B cell (primary cell): ENCODE measurements around the gene TLL1. TPM values are rescaled to one million over a fixed set of nuclear protein-coding genes. Genes with fewer than 3 reads are reported as not detected.

ENCODE experiments used
- ATAC-seq: fragments of 200-7000 bp; cut with Tn5 transposase; one replicate; pipeline ENCODE4 v1.10.0; 2021; ENCODE audit warnings: low read depth, mild to moderate bottlenecking, moderate number of reproducible peaks, moderate library complexity
- CTCF ChIA-PET: fragments of 350-600 bp; sonication (Branson Sonifier 250); formaldehyde crosslinking; loops from one replicate; lab custom pipeline; 2021; ENCODE audit warnings: antibody characterized with exemption, inconsistent platforms; lab: Charles Lee
- POLR2A ChIA-PET: fragments of 350-600 bp; sonication (Branson Sonifier 250); formaldehyde crosslinking; loops from one replicate; lab custom pipeline; 2021; ENCODE audit warnings: antibody characterized with exemption; lab: Charles Lee
- DNase-seq: peaks from one replicate; pipeline ENCODE4 v3.0.0; 2013
- H2AFZ ChIP-seq: 2 replicates; pipeline ENCODE4 v1.6.1; 2012; ENCODE audit warnings: mild to moderate bottlenecking, low read depth, low read length; ENCODE audit not compliant: insufficient read depth, poor library complexity, severe bottlenecking
- H3K27ac ChIP-seq, 2 donors: 1 replicate in 1 of 2; 2 replicates in 1 of 2; pipeline ENCODE4 v1.5.1; 2012 to 2013; ENCODE audit warnings: low read length in 2 of 2, mild to moderate bottlenecking in 2 of 2, moderate library complexity in 1 of 2
- H3K27me3 ChIP-seq, 4 experiments: fragments of 200-600 bp in 1 of 4; sonication (generic) in 1 of 4; replicated peaks in 1 of 4; 1 replicate in 2 of 4; 2 replicates in 2 of 4; pipeline versions ENCODE4 v1.6.1 to v1.7.0; 2013 to 2016; ENCODE audit warnings: low read length in 3 of 4, mild to moderate bottlenecking in 2 of 4, mixed read lengths in 1 of 4, moderate library complexity in 1 of 4; ENCODE audit not compliant: insufficient read depth in 4 of 4, control insufficient read depth in 3 of 4; ENCODE audit errors: control extremely low read depth in 1 of 4
- H3K36me3 ChIP-seq, 2 experiments: replicated peaks in 1 of 2; 1 replicate in 1 of 2; 2 replicates in 1 of 2; pipeline versions ENCODE4 v1.6.1 to v1.7.1; 2013; ENCODE audit warnings: low read length in 1 of 2; ENCODE audit not compliant: insufficient read depth in 2 of 2, control insufficient read depth in 1 of 2; ENCODE audit errors: control extremely low read depth in 1 of 2, extremely low read depth in 1 of 2
- H3K4me1 ChIP-seq, 2 donors: fragments of 200-600 bp in 1 of 2; sonication (generic) in 1 of 2; 1 replicate in 1 of 2; 2 replicates in 1 of 2; pipeline versions ENCODE4 v1.5.1 to v1.6.1; 2013 to 2017; ENCODE audit warnings: low read length in 2 of 2; ENCODE audit not compliant: control insufficient read depth in 2 of 2, insufficient read depth in 2 of 2
- H3K4me2 ChIP-seq: replicated peaks from 2 replicates; pipeline ENCODE3; 2012; ENCODE audit warnings: mild to moderate bottlenecking, low read depth, low read length; ENCODE audit not compliant: poor library complexity, severe bottlenecking
- H3K4me3 ChIP-seq, 5 experiments: fragments of 200-600 bp in 1 of 5; sonication (generic) in 1 of 5; 1 replicate in 3 of 5; 2 replicates in 2 of 5; pipeline versions ENCODE4 v1.5.1 to v1.7.0; 2011 to 2016; ENCODE audit warnings: low read length in 4 of 5, mild to moderate bottlenecking in 4 of 5, low read depth in 2 of 5, control low read depth in 1 of 5, moderate library complexity in 1 of 5; ENCODE audit not compliant: insufficient read depth in 1 of 5; ENCODE audit errors: control extremely low read depth in 1 of 5, extremely low read depth in 1 of 5
- H3K79me2 ChIP-seq: fragments of 200-600 bp; sonication (generic); one replicate; pipeline ENCODE4 v1.6.0; 2016; ENCODE audit warnings: low read length; ENCODE audit not compliant: control insufficient read depth, insufficient read depth
- H3K9ac ChIP-seq: fragments of 200-600 bp; sonication (generic); 2 replicates; pipeline ENCODE4 v1.6.1; 2017; ENCODE audit warnings: mild to moderate bottlenecking, low read length, moderate library complexity
- H3K9me3 ChIP-seq, 3 donors: one replicate each; pipeline versions ENCODE4 v1.6.1 to v1.7.1; 2013; ENCODE audit warnings: low read length in 2 of 3; ENCODE audit not compliant: control insufficient read depth in 2 of 3, insufficient read depth in 1 of 3; ENCODE audit errors: control extremely low read depth in 1 of 3
- H4K20me1 ChIP-seq: 2 replicates; pipeline ENCODE4 v1.6.0; 2012; ENCODE audit warnings: mild to moderate bottlenecking, low read length; ENCODE audit not compliant: insufficient read depth, control insufficient read depth, poor library complexity, severe bottlenecking
- H3K27ac Mint-ChIP-seq: one replicate; pipeline ENCODE4 v1.8.0; 2021; ENCODE audit warnings: mixed read lengths
- H3K27me3 Mint-ChIP-seq: one replicate; pipeline ENCODE4 v1.8.0; 2021; ENCODE audit warnings: mixed read lengths
- H3K4me1 Mint-ChIP-seq: one replicate; pipeline ENCODE4 v1.8.0; 2021; ENCODE audit warnings: mixed read lengths
- H3K4me3 Mint-ChIP-seq: one replicate; pipeline ENCODE4 v1.8.0; 2021; ENCODE audit warnings: mixed read lengths
- H3K9me3 Mint-ChIP-seq: one replicate; pipeline ENCODE4 v1.8.0; 2022; ENCODE audit warnings: mixed read lengths; ENCODE audit not compliant: insufficient read depth
- CTCF ChIP-seq: fragments of 200-600 bp; IDR thresholded peaks from one replicate; pipeline ENCODE4 v1.8.0; 2022; ENCODE audit warnings: antibody characterized with exemption, mild to moderate bottlenecking
- EZH2 ChIP-seq: IDR thresholded peaks from 2 replicates; pipeline ENCODE4 v1.6.1; 2012; ENCODE audit warnings: borderline replicate concordance, low read depth, mild to moderate bottlenecking, moderate library complexity, low read length; ENCODE audit not compliant: insufficient read depth, poor library complexity, severe bottlenecking
- WGBS: methylation state at CpG from one replicate; pipeline ENCODE4 v1.1.5; 2013; ENCODE audit warnings: missing lambda C conversion rate; ENCODE audit not compliant: insufficient coverage; 5-methylcytosine and 5-hydroxymethylcytosine counted together
- intact Hi-C: fragments of 100-400 bp; cut with micrococcal nuclease; formaldehyde crosslinking; loops from one replicate; pipeline ENCODE4 v1.10.0; 2022
- polyA plus RNA-seq: library from polyadenylated mRNA; depleted of rRNA; stranded (reverse); fragments of >200 nt; gene quantifications from 2 replicates; pipeline ENCODE4 v1.2.3, GENCODE V29; 2012
- total RNA-seq, 2 donors: library from RNA; stranded (reverse); fragments of 120-200 nt in 1 of 2; gene quantifications; 1 replicate in 1 of 2; 2 replicates in 1 of 2; pipeline versions ENCODE4 v1.2.3 to v1.2.4, GENCODE V29; 2013 to 2022

Gene TLL1
- total and polyA plus RNA-seq, 2 donors (not counting 1 experiment from before 2014, with no cell fraction given), result not detected

GRCh38 chr4:166140951-166141350 lies 267.9 kb downstream of the TLL1 start:
- no peak for ATAC-seq
- intact Hi-C loops, result no loop called here
- H2AFZ ChIP-seq, result no peak overlapping the region
- H3K79me2 ChIP-seq, result no peaks in the 10 kb centered on the region
- H3K4me3 Mint-ChIP-seq, result no peak overlapping the region
- H4K20me1 ChIP-seq, result no peaks in the 10 kb centered on the region
- H3K27me3 Mint-ChIP-seq, result no peaks in the 10 kb centered on the region
- H3K27ac ChIP-seq, result no peak overlapping the region
- no peaks in the 10 kb centered on the region for H3K9me3 Mint-ChIP-seq
- H3K9me3 ChIP-seq, result no peaks in the 10 kb centered on the region
- ChIA-PET POLR2A (no interaction called here), CTCF (no interaction called here)
- H3K4me1 ChIP-seq, result no peaks in the 10 kb centered on the region
- 84% methylated on average over 3 of the region's 6 CpGs for WGBS
- no peak overlapping the region for H3K4me3 ChIP-seq
- no peaks in the 10 kb centered on the region for H3K27me3 ChIP-seq
- no peaks in the 10 kb centered on the region for H3K4me1 Mint-ChIP-seq
- no peak overlapping the region for H3K27ac Mint-ChIP-seq
- DNase-seq, result no peak
- H3K36me3 ChIP-seq, result no peaks in the 10 kb centered on the region
- H3K4me2 ChIP-seq, result no peak overlapping the region
- no peak overlapping the region for H3K9ac ChIP-seq
- TF ChIP-seq CTCF (no peak), EZH2 (no peak)

GRCh38 chr4:166143227-166143626 lies 270.2 kb downstream of the TLL1 start:
- Mint-ChIP-seq H3K27ac (no peak overlapping the region), H3K4me1 (no peaks in the 10 kb centered on the region), H3K4me3 (no peak overlapping the region), H3K27me3 (no peaks in the 10 kb centered on the region), H3K9me3 (no peaks in the 10 kb centered on the region)
- CTCF ChIA-PET, result no interaction called here
- intact Hi-C loops, result no loop called here
- H3K9ac ChIP-seq, result no peak overlapping the region
- no peak overlapping the region for H3K4me3 ChIP-seq
- ATAC-seq (no peak), DNase-seq (no peak)
- H2AFZ ChIP-seq, result no peak overlapping the region
- TF ChIP-seq CTCF (no peak), EZH2 (no peak)
- no peaks in the 10 kb centered on the region for H3K9me3 ChIP-seq
- no peaks in the 10 kb centered on the region for H4K20me1 ChIP-seq
- H3K27me3 ChIP-seq, result no peaks in the 10 kb centered on the region
- H3K36me3 ChIP-seq, result no peaks in the 10 kb centered on the region
- H3K79me2 ChIP-seq, result no peaks in the 10 kb centered on the region
- no peak overlapping the region for H3K27ac ChIP-seq
- 80% methylated on average over 1 of the region's 6 CpGs for WGBS
- H3K4me2 ChIP-seq, result no peak overlapping the region
- no peaks in the 10 kb centered on the region for H3K4me1 ChIP-seq
- POLR2A ChIA-PET, result no interaction called here
